CD4-positive, alpha-beta T cell (primary cell): ENCODE measurements around the gene PPP6R2. TPM values are rescaled to one million over a fixed set of nuclear protein-coding genes. Genes with fewer than 3 reads are reported as not detected.

Experiments
- ATAC-seq: fragments of 200-7000 bp; cut with Tn5 transposase; one replicate; pipeline ENCODE4 v1.10.0; 2022; ENCODE audit warnings: mild to moderate bottlenecking; ENCODE audit not compliant: poor library complexity
- CTCF ChIA-PET: fragments of 350-600 bp; sonication (Branson Sonifier 250); formaldehyde crosslinking; loops from one replicate; lab custom pipeline; 2021; ENCODE audit warnings: antibody characterized with exemption, inconsistent platforms; lab: Charles Lee
- POLR2A ChIA-PET: fragments of 350-600 bp; sonication (Branson Sonifier 250); formaldehyde crosslinking; loops from one replicate; lab custom pipeline; 2021; ENCODE audit warnings: antibody characterized with exemption, inconsistent platforms; lab: Charles Lee
- DNase-seq, 14 experiments: peaks; one replicate each; pipeline ENCODE4 v3.0.0-alpha.2; 2013 to 2020; ENCODE audit warnings: mixed read lengths in 2 of 14
- H3K27ac ChIP-seq, 2 donors: one replicate each; pipeline versions ENCODE4 v1.5.1 to v1.7.0; 2013; ENCODE audit warnings: low read length in 2 of 2, low read depth in 1 of 2, mild to moderate bottlenecking in 1 of 2
- H3K27me3 ChIP-seq, 2 experiments: 1 replicate in 1 of 2; 2 replicates in 1 of 2; pipeline versions ENCODE4 v1.6.1 to v1.7.0; 2013; ENCODE audit warnings: low read length in 2 of 2, control low read depth in 1 of 2, mild to moderate bottlenecking in 1 of 2, moderate library complexity in 1 of 2; ENCODE audit not compliant: insufficient read depth in 2 of 2, control insufficient read depth in 1 of 2
- H3K36me3 ChIP-seq: one replicate; pipeline ENCODE4 v1.6.1; 2013; ENCODE audit warnings: low read length, control low read depth; ENCODE audit not compliant: insufficient read depth
- H3K4me1 ChIP-seq: one replicate; pipeline ENCODE4 v1.6.1; 2013; ENCODE audit warnings: low read length, control low read depth; ENCODE audit not compliant: insufficient read depth
- H3K4me3 ChIP-seq: one replicate; pipeline ENCODE4 v1.5.1; 2013; ENCODE audit warnings: mild to moderate bottlenecking, low read length, moderate library complexity
- H3K9me3 ChIP-seq, 2 experiments: 1 replicate in 1 of 2; 2 replicates in 1 of 2; pipeline versions ENCODE4 v1.6.1 to v1.7.0; 2013; ENCODE audit warnings: low read length in 2 of 2, mild to moderate bottlenecking in 2 of 2, control low read depth in 1 of 2, moderate library complexity in 1 of 2; ENCODE audit not compliant: control insufficient read depth in 1 of 2, insufficient read depth in 1 of 2
- H3K27ac Mint-ChIP-seq: one replicate; pipeline ENCODE4 v1.8.0; 2020; ENCODE audit warnings: mixed read lengths
- H3K27me3 Mint-ChIP-seq: one replicate; pipeline ENCODE4 v1.8.0; 2021; ENCODE audit warnings: mixed read lengths
- H3K36me3 Mint-ChIP-seq: one replicate; pipeline ENCODE4 v1.8.0; 2021; ENCODE audit warnings: low read depth, mixed read lengths
- H3K4me1 Mint-ChIP-seq: one replicate; pipeline ENCODE4 v1.8.0; 2021; ENCODE audit warnings: low read depth, mixed read lengths
- H3K4me3 Mint-ChIP-seq: one replicate; pipeline ENCODE4 v1.8.0; 2020; ENCODE audit warnings: mild to moderate bottlenecking, mixed read lengths
- H3K9me3 Mint-ChIP-seq: one replicate; pipeline ENCODE4 v1.8.0; 2020; ENCODE audit warnings: mixed read lengths
- intact Hi-C, 2 experiments: fragments of 100-400 bp; cut with DNase I in 1 of 2; cut with micrococcal nuclease in 1 of 2; formaldehyde crosslinking; loops; one replicate each; pipeline versions ENCODE4 v1.15.1 to v1.9.0; 2023 to 2025; cut with DNase I, micrococcal nuclease
- total RNA-seq, 174 experiments: library from RNA in 2 of 174; stranded (reverse) in 2 of 174; gene quantifications; one replicate each; pipeline ENCODE4 v1.2.3 and lab custom pipeline; 2021 to 2026
- TF ChIP-seq, protein P1 (sequence below): fragments of 200-600 bp; IDR thresholded peaks from one replicate; pipeline ENCODE4 v1.8.0; 2022; ENCODE audit warnings: antibody characterized with exemption, mild to moderate bottlenecking

The PPP6R2 gene
- total RNA-seq, 2 experiments from 2014 or later: 47.1 to 48.0 TPM

DNA sequence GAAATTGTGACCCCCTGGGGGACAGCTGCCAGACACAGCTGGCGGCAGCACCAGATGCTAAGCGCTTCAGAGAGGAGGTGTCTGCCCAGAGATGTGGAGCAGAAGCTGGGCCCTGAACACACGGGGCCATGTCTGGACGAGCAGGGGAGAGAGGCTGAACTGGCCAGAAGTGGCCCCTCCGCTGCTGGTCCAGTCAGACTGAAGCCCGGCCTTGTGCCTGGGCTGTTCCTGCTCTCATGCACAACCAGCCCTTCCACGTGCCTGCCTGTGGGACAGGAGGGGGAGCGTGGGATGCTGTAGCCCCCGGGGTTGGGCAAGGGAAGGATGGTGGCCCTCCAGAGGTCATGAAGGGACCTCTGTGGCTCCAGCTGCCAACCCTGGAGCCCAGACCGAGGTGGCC, 140.0 kb downstream of the PPP6R2 start:
- Histone ChIP-seq H3K9me3 (no peaks in the 10 kb centered on the region), H3K27ac (no peak overlapping the region), H3K4me3 (no peak overlapping the region), H3K4me1 (peaks cover 19% of the 10 kb centered on the region), H3K27me3 (peaks cover 0 to 2% of the 10 kb centered on the region in 2 experiments), H3K36me3 (no peaks in the 10 kb centered on the region)
- TF ChIP-seq, protein P1, sequence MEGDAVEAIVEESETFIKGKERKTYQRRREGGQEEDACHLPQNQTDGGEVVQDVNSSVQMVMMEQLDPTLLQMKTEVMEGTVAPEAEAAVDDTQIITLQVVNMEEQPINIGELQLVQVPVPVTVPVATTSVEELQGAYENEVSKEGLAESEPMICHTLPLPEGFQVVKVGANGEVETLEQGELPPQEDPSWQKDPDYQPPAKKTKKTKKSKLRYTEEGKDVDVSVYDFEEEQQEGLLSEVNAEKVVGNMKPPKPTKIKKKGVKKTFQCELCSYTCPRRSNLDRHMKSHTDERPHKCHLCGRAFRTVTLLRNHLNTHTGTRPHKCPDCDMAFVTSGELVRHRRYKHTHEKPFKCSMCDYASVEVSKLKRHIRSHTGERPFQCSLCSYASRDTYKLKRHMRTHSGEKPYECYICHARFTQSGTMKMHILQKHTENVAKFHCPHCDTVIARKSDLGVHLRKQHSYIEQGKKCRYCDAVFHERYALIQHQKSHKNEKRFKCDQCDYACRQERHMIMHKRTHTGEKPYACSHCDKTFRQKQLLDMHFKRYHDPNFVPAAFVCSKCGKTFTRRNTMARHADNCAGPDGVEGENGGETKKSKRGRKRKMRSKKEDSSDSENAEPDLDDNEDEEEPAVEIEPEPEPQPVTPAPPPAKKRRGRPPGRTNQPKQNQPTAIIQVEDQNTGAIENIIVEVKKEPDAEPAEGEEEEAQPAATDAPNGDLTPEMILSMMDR: no peak
- peak overlapping the region; percentile 45 for H3K4me3 Mint-ChIP-seq
- peaks cover 13% of the 10 kb centered on the region for H3K4me1 Mint-ChIP-seq
- no peak overlapping the region for H3K27ac Mint-ChIP-seq
- CTCF ChIA-PET: interaction anchor here (0.7 kb wide), 1 partner anchor 42 kb away, joined by 4 read pairs; the partner anchor contains the start of gene SCO2
- H3K36me3 Mint-ChIP-seq: no peaks in the 10 kb centered on the region
- POLR2A ChIA-PET: interaction anchor here (0.8 kb wide), 1 partner anchor 13 kb away, joined by 3 read pairs; no protein-coding TSS in a partner anchor
- ATAC-seq (no peak), DNase-seq (no peak)
- H3K9me3 Mint-ChIP-seq: no peaks in the 10 kb centered on the region
- no peaks in the 10 kb centered on the region for H3K27me3 Mint-ChIP-seq
- intact Hi-C loops: no loop called here

DNA sequence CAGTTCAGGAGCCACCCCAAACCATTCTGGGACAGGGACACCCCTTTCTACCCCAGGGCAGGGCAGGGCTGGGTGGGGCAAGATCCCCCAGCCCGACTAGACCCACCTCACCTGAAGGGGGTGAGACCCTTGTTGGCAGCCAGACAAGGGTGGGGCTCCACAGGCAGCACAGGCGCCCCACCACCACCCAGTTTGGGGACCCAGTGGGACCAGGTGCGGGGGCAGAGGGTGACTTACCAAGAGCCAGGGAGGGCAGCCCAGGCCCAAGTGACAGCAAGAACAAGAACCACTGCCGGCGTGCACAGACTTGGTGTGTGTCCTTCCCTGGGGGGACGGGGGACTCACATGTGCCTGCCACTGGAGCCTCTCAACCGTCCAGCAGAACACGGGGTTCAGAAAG, 140.4 kb downstream of the PPP6R2 start:
- Histone ChIP-seq H3K4me1 (peaks cover 19% of the 10 kb centered on the region), H3K27ac (no peak overlapping the region), H3K9me3 (no peaks in the 10 kb centered on the region), H3K36me3 (no peaks in the 10 kb centered on the region), H3K4me3 (no peak overlapping the region), H3K27me3 (peaks cover 0 to 2% of the 10 kb centered on the region in 2 experiments)
- Mint-ChIP-seq H3K4me1 (peaks cover 13% of the 10 kb centered on the region), H3K36me3 (no peaks in the 10 kb centered on the region), H3K9me3 (no peaks in the 10 kb centered on the region), H3K27me3 (no peaks in the 10 kb centered on the region), H3K4me3 (no peak overlapping the region), H3K27ac (no peak overlapping the region)
- TF ChIP-seq, protein P1: no peak
- ATAC-seq (no peak), DNase-seq (no peak)
- ChIA-PET CTCF (no interaction called here), POLR2A (no interaction called here)
- intact Hi-C loops: no loop called here

DNA sequence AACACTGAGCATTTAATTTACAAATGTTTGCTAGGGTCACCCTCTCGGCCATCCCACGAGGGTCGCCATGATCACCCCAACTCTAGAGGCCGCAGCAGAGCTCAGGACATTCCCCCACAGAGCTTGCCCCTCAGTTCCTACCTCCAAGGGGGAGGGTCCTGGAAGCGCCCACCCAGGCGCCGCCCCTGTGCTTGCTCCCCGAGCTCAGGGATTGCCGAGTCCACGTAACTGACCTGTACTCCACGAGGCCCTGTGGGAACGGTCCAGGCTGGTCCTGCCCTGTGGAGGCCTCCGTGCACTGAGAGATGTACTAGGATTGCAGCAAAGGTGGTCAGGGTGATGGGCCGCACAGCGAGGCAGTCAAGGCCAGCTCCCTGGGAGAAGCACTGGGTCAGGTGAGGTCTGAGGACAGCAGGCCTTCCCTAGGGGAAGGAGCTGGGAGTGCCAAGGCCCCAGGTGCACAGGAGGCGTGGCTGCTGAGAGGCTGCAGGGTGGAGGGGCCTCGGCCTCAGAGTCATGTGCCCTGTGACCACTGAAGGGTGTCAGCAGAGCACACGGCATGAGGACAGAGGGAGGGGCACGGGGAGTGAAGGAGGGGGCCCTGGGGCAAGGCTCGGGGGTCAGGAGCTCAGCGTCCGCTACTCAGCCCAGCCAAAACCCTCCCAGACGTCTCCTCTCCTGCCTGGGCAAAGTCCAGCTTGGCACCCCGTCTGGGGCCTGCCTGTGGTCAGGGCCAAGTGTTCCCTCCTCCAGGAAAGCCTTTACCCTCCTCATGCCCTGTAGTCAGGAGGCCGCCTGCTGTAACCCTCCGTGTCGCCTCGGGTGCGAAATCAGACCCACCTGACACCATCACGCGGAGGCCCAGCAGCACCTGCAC, 141.1 kb downstream of the PPP6R2 start:
- Mint-ChIP-seq H3K27ac (no peak overlapping the region), H3K27me3 (no peaks in the 10 kb centered on the region), H3K9me3 (no peaks in the 10 kb centered on the region), H3K36me3 (no peaks in the 10 kb centered on the region), H3K4me3 (no peak overlapping the region), H3K4me1 (peaks cover 13% of the 10 kb centered on the region)
- H3K27me3 ChIP-seq: peaks cover 0 to 2% of the 10 kb centered on the region in 2 experiments
- intact Hi-C loops: no loop called here
- H3K4me3 ChIP-seq: no peak overlapping the region
- TF ChIP-seq, protein P1: no peak
- POLR2A ChIA-PET: no interaction called here
- ATAC-seq (no peak), DNase-seq (no peak)
- no peaks in the 10 kb centered on the region for H3K9me3 ChIP-seq
- H3K4me1 ChIP-seq: peaks cover 19% of the 10 kb centered on the region
- CTCF ChIA-PET: interaction anchor here (0.6 kb wide), 1 partner anchor 208 kb away, joined by 3 read pairs; no protein-coding TSS in a partner anchor
- no peaks in the 10 kb centered on the region for H3K36me3 ChIP-seq
- no peak overlapping the region for H3K27ac ChIP-seq
